HEK293 (cell line): ENCODE data around the gene THAP3.
A peak's percentile ranks its signal among the peaks of the same experiment; 100 is the strongest.

Experiments
- CTCF ChIA-PET: fragments of 350-600 bp; formaldehyde crosslinking; extraction: SDS; loops from one replicate; lab custom pipeline; 2021; ENCODE audit warnings: antibody characterized with exemption; lab: Yijun Ruan, JAX
- POLR2A ChIA-PET: fragments of 300-600 bp; formaldehyde crosslinking; extraction: SDS; loops from one replicate; lab custom pipeline; 2020; ENCODE audit warnings: antibody characterized with exemption, inconsistent platforms; lab: Yijun Ruan, JAX
- H3K27ac ChIP-seq: fragments of 200-500 bp; sonication (Bioruptor generic); 2 replicates; pipeline ENCODE4 v1.5.1; 2014; ENCODE audit warnings: low read depth, low read length, control low read depth, inconsistent platforms; ENCODE audit errors: extremely low read depth
- H3K36me3 ChIP-seq, 2 experiments: fragments of 200-500 bp in 1 of 2; sonication (Bioruptor generic) in 1 of 2; 1 replicate in 1 of 2; 2 replicates in 1 of 2; pipeline ENCODE4 v1.5.1; 2014 to 2017; ENCODE audit warnings: inconsistent platforms in 2 of 2, low read length in 2 of 2; ENCODE audit not compliant: control insufficient read depth in 2 of 2, insufficient read depth in 1 of 2
- H3K4me1 ChIP-seq: fragments of 200-500 bp; sonication (Bioruptor generic); 2 replicates; pipeline ENCODE4 v1.5.1; 2014; ENCODE audit warnings: mild to moderate bottlenecking, low read length, inconsistent platforms; ENCODE audit not compliant: control insufficient read depth, insufficient read depth
- H3K4me3 ChIP-seq: 2 replicates; pipeline ENCODE4 v1.5.1; 2011; ENCODE audit warnings: low read depth, mild to moderate bottlenecking, control low read depth, low read length, moderate library complexity
- H3K9me3 ChIP-seq: fragments of 200-500 bp; sonication (Bioruptor generic); 2 replicates; pipeline ENCODE4 v1.5.1; 2014; ENCODE audit warnings: low read depth, low read length, inconsistent platforms; ENCODE audit not compliant: control insufficient read depth, insufficient read depth
- BCL11A ChIP-seq: fragments of 450-650 bp; formaldehyde crosslinking; IDR thresholded peaks from 2 replicates; pipeline ENCODE4 v1.5.1; 2016; ENCODE audit warnings: low read depth, missing biosample characterization, missing genetic modification characterization
- FEZF1 ChIP-seq: fragments of 450-650 bp; formaldehyde crosslinking; IDR thresholded peaks from 2 replicates; pipeline ENCODE4 v1.5.1; 2016; ENCODE audit warnings: missing biosample characterization, missing genetic modification characterization
- GLIS1 ChIP-seq: fragments of 450-650 bp; formaldehyde crosslinking; IDR thresholded peaks from 2 replicates; pipeline ENCODE4 v1.5.1; 2016; ENCODE audit warnings: missing biosample characterization, missing genetic modification characterization
- GLIS2 ChIP-seq: fragments of 450-650 bp; formaldehyde crosslinking; IDR thresholded peaks from 2 replicates; pipeline ENCODE4 v1.5.1; 2016; ENCODE audit warnings: missing biosample characterization, missing genetic modification characterization
- HOXA7 ChIP-seq: sonication (generic); formaldehyde crosslinking; IDR thresholded peaks from 2 replicates; pipeline ENCODE4 v1.8.1; 2022; ENCODE audit warnings: missing genetic modification reagents, borderline replicate concordance
- REPIN1 ChIP-seq: fragments of 450-650 bp; formaldehyde crosslinking; IDR thresholded peaks from 2 replicates; pipeline ENCODE4 v1.5.1; 2017; ENCODE audit warnings: missing biosample characterization, missing genetic modification characterization, low read depth
- SCRT1 ChIP-seq: fragments of 450-650 bp; formaldehyde crosslinking; IDR thresholded peaks from 2 replicates; pipeline ENCODE4 v1.5.1; 2016; ENCODE audit warnings: missing biosample characterization, missing genetic modification characterization, borderline replicate concordance
- SCRT2 ChIP-seq: fragments of 450-650 bp; formaldehyde crosslinking; IDR thresholded peaks from 2 replicates; pipeline ENCODE4 v1.5.1; 2016; ENCODE audit warnings: missing biosample characterization, missing genetic modification characterization
- SP7 ChIP-seq: fragments of 450-650 bp; formaldehyde crosslinking; IDR thresholded peaks from 2 replicates; pipeline ENCODE4 v1.5.1; 2016; ENCODE audit warnings: missing biosample characterization, missing genetic modification characterization
- YY1 ChIP-seq: fragments of 450-650 bp; formaldehyde crosslinking; IDR thresholded peaks from 2 replicates; pipeline ENCODE4 v1.5.1; 2018; ENCODE audit warnings: missing biosample characterization, missing genetic modification characterization
- ZBTB17 ChIP-seq: fragments of 450-650 bp; formaldehyde crosslinking; IDR thresholded peaks from 2 replicates; pipeline ENCODE4 v1.5.1; 2016; ENCODE audit warnings: missing biosample characterization, missing genetic modification characterization
- ZBTB21 ChIP-seq: fragments of 450-650 bp; formaldehyde crosslinking; IDR thresholded peaks from 2 replicates; pipeline ENCODE4 v1.5.1; 2017; ENCODE audit warnings: missing biosample characterization, missing genetic modification characterization
- ZFHX2 ChIP-seq: fragments of 450-650 bp; formaldehyde crosslinking; conservative IDR thresholded peaks from 2 replicates; pipeline ENCODE4 v1.5.1; 2016; ENCODE audit warnings: missing biosample characterization, missing genetic modification characterization
- ZFP37 ChIP-seq: fragments of 450-650 bp; formaldehyde crosslinking; IDR thresholded peaks from 2 replicates; pipeline ENCODE4 v1.5.1; 2016; ENCODE audit warnings: missing biosample characterization, missing genetic modification characterization
- ZIC2 ChIP-seq: fragments of 450-650 bp; formaldehyde crosslinking; IDR thresholded peaks from 2 replicates; pipeline ENCODE4 v1.5.1; 2016; ENCODE audit warnings: missing biosample characterization, missing genetic modification characterization
- ZNF140 ChIP-seq: fragments of 450-650 bp; formaldehyde crosslinking; IDR thresholded peaks from 2 replicates; pipeline ENCODE4 v1.5.1; 2016; ENCODE audit warnings: missing biosample characterization, missing genetic modification characterization
- ZNF211 ChIP-seq: fragments of 450-650 bp; formaldehyde crosslinking; IDR thresholded peaks from 2 replicates; pipeline ENCODE4 v1.5.1; 2016; ENCODE audit warnings: low read depth, missing biosample characterization, missing genetic modification characterization
- ZNF214 ChIP-seq: fragments of 450-650 bp; formaldehyde crosslinking; IDR thresholded peaks from 2 replicates; pipeline ENCODE4 v1.5.1; 2017; ENCODE audit warnings: missing biosample characterization, mild to moderate bottlenecking, missing genetic modification characterization, borderline replicate concordance
- ZNF23 ChIP-seq: fragments of 450-650 bp; formaldehyde crosslinking; IDR thresholded peaks from 2 replicates; pipeline ENCODE4 v1.5.1; 2016; ENCODE audit warnings: missing biosample characterization, missing genetic modification characterization, borderline replicate concordance
- ZNF341 ChIP-seq: fragments of 450-650 bp; formaldehyde crosslinking; IDR thresholded peaks from 2 replicates; pipeline ENCODE4; 2016; ENCODE audit warnings: low read depth, missing biosample characterization, missing genetic modification characterization
- ZNF350 ChIP-seq: fragments of 450-650 bp; formaldehyde crosslinking; IDR thresholded peaks from 2 replicates; pipeline ENCODE4 v1.5.0; 2017; ENCODE audit warnings: missing biosample characterization, mild to moderate bottlenecking, missing genetic modification characterization
- ZNF48 ChIP-seq: fragments of 450-650 bp; formaldehyde crosslinking; IDR thresholded peaks from 2 replicates; pipeline ENCODE4 v1.5.1; 2016; ENCODE audit warnings: missing biosample characterization, missing genetic modification characterization
- ZNF544 ChIP-seq: fragments of 450-650 bp; formaldehyde crosslinking; IDR thresholded peaks from 2 replicates; pipeline ENCODE4 v1.5.0; 2017; ENCODE audit warnings: missing biosample characterization, missing genetic modification characterization
- ZNF555 ChIP-seq: fragments of 450-650 bp; formaldehyde crosslinking; conservative IDR thresholded peaks from 2 replicates; pipeline ENCODE4 v1.5.1; 2017; ENCODE audit warnings: missing biosample characterization, mild to moderate bottlenecking, missing genetic modification characterization, inconsistent platforms
- ZNF677 ChIP-seq: fragments of 450-650 bp; IDR thresholded peaks from 2 replicates; pipeline ENCODE4 v1.5.0; 2018; ENCODE audit warnings: missing biosample characterization, mild to moderate bottlenecking, missing genetic modification characterization, moderate library complexity
- TF ChIP-seq, protein P1 (sequence below): fragments of 450-650 bp; formaldehyde crosslinking; IDR thresholded peaks from 2 replicates; pipeline ENCODE4 v1.5.1; 2016; ENCODE audit warnings: missing biosample characterization, missing genetic modification characterization
- TF ChIP-seq, protein P2 (sequence below): fragments of 450-650 bp; formaldehyde crosslinking; IDR thresholded peaks from 2 replicates; pipeline ENCODE4 v1.5.1; 2016; ENCODE audit warnings: missing biosample characterization, missing genetic modification characterization, borderline replicate concordance
- TF ChIP-seq, protein P3 (sequence below): fragments of 450-650 bp; IDR thresholded peaks from 2 replicates; pipeline ENCODE4 v1.5.1; 2018; ENCODE audit warnings: missing biosample characterization, mild to moderate bottlenecking, missing genetic modification characterization
- TF ChIP-seq, protein P4 (sequence below): fragments of 450-650 bp; formaldehyde crosslinking; IDR thresholded peaks from 2 replicates; pipeline ENCODE4; 2016; ENCODE audit warnings: missing biosample characterization, missing genetic modification characterization

The THAP3 gene

DNA sequence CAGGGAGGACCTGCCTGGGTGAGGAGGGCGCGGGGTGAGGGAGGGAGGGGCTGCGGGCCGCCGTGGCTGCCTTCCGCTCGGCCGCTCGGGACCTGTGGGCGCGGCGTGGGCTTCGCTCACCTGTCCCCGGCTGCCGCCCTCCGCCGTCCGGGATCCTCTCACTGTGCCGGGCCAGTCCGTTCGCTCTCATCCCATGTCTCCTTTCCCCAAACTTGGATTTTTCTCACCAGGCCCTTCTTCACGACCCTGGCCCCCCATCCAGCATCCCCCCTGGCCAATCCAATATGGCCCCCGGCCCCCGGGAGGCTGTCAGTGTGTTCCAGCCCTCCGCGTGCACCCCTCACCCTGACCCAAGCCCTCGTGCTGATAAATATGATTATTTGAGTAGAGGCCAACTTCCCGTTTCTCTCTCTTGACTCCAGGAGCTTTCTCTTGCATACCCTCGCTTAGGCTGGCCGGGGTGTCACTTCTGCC, 44.5 kb upstream of the THAP3 start (continued):
- TF ChIP-seq ZNF214 (tag by site-specific recombination) (no peak), SCRT1 (no peak), ZFHX2 (tag by site-specific recombination) (peak; percentile 86), SP7 (tag by site-specific recombination) (0 out of 2 replicates have a peak, but pooled peaks have one; percentile 49), ZFP37 (tag by site-specific recombination) (no peak), ZNF211 (tag by site-specific recombination) (no peak), ZNF140 (tag by site-specific recombination) (no peak), BCL11A (tag by site-specific recombination) (no peak), REPIN1 (tag by site-specific recombination) (no peak), FEZF1 (tag by site-specific recombination) (no peak), ZNF555 (tag by site-specific recombination) (no peak), YY1 (tag by site-specific recombination) (peak; percentile 69; the same call in 1 of the 2 replicates), ZNF544 (tag by site-specific recombination) (no peak), ZNF677 (tag by site-specific recombination) (no peak)
- TF ChIP-seq, protein P1, sequence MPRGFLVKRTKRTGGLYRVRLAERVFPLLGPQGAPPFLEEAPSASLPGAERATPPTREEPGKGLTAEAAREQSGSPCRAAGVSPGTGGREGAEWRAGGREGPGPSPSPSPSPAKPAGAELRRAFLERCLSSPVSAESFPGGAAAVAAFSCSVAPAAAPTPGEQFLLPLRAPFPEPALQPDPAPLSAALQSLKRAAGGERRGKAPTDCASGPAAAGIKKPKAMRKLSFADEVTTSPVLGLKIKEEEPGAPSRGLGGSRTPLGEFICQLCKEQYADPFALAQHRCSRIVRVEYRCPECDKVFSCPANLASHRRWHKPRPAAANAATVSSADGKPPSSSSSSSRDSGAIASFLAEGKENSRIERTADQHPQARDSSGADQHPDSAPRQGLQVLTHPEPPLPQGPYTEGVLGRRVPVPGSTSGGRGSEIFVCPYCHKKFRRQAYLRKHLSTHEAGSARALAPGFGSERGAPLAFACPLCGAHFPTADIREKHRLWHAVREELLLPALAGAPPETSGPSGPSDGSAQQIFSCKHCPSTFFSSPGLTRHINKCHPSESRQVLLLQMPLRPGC (tag by site-specific recombination), result 0 out of 2 replicates have a peak, but pooled peaks have one; percentile 40
- TF ChIP-seq, protein P2, sequence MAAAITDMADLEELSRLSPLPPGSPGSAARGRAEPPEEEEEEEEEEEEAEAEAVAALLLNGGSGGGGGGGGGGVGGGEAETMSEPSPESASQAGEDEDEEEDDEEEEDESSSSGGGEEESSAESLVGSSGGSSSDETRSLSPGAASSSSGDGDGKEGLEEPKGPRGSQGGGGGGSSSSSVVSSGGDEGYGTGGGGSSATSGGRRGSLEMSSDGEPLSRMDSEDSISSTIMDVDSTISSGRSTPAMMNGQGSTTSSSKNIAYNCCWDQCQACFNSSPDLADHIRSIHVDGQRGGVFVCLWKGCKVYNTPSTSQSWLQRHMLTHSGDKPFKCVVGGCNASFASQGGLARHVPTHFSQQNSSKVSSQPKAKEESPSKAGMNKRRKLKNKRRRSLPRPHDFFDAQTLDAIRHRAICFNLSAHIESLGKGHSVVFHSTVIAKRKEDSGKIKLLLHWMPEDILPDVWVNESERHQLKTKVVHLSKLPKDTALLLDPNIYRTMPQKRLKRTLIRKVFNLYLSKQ (tag by site-specific recombination), result no peak

DNA sequence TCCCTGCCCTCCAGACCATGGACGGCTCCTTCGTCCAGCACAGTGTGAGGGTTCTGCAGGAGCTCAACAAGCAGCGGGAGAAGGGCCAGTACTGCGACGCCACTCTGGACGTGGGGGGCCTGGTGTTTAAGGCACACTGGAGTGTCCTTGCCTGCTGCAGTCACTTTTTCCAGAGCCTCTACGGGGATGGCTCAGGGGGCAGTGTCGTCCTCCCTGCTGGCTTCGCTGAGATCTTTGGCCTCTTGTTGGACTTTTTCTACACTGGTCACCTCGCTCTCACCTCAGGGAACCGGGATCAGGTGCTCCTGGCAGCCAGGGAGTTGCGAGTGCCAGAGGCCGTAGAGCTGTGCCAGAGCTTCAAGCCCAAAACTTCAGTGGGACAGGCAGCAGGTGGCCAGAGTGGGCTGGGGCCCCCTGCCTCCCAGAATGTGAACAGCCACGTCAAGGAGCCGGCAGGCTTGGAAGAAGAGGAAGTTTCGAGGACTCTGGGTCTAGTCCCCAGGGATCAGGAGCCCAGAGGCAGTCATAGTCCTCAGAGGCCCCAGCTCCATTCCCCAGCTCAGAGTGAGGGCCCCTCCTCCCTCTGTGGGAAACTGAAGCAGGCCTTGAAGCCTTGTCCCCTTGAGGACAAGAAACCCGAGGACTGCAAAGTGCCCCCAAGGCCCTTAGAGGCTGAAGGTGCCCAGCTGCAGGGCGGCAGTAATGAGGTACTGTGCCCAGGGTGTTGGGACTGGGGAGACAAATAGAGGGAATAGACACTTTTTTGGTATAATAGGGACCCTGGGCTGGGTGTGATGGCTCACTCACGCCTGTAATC, 43.9 kb upstream of the THAP3 start:
- Histone ChIP-seq H3K4me3 (peak overlapping the region; percentile 96), H3K4me1 (peaks cover 9% of the 10 kb centered on the region), H3K27ac (no peak overlapping the region; the same call in 1 of the 2 replicates), H3K36me3 (peaks cover 0 to 33% of the 10 kb centered on the region in 2 experiments; a peak in 1 of 3 replicates), H3K9me3 (no peaks in the 10 kb centered on the region)
- ChIA-PET POLR2A (interaction anchor here (0.7 to 2.7 kb wide), 9 partner anchors 8 to 287 kb away, joined by 3 to 25 read pairs (median 10); partner anchors contain the start of genes KLHL21, NOL9, PHF13 and TAS1R1), CTCF (interaction anchor here (0.5 to 1.7 kb wide), 9 partner anchors 10 to 264 kb away, joined by 3 to 7 read pairs (median 5); no protein-coding TSS in a partner anchor)
- no peak for TF ChIP-seq ZNF23 (tag by site-specific recombination)
- no peak for TF ChIP-seq ZNF555 (tag by site-specific recombination)
- peak; percentile 86 for TF ChIP-seq SCRT2
- TF ChIP-seq GLIS1 (tag by site-specific recombination), result peak; percentile 35
- peak; percentile 3; the same call in 1 of the 2 replicates for TF ChIP-seq GLIS2 (tag by site-specific recombination)
- peak; percentile 77 for TF ChIP-seq ZIC2 (tag by site-specific recombination)
- TF ChIP-seq, protein P3, sequence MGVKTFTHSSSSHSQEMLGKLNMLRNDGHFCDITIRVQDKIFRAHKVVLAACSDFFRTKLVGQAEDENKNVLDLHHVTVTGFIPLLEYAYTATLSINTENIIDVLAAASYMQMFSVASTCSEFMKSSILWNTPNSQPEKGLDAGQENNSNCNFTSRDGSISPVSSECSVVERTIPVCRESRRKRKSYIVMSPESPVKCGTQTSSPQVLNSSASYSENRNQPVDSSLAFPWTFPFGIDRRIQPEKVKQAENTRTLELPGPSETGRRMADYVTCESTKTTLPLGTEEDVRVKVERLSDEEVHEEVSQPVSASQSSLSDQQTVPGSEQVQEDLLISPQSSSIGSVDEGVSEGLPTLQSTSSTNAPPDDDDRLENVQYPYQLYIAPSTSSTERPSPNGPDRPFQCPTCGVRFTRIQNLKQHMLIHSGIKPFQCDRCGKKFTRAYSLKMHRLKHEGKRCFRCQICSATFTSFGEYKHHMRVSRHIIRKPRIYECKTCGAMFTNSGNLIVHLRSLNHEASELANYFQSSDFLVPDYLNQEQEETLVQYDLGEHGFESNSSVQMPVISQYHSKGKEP (tag by site-specific recombination), result no peak
- peak; percentile 23; the same call in 1 of the 2 replicates for TF ChIP-seq ZBTB17
- TF ChIP-seq ZBTB21 (tag by site-specific recombination), result no peak
- peak; percentile 14; the same call in 1 of the 2 replicates for TF ChIP-seq ZNF341
- TF ChIP-seq, protein P4, sequence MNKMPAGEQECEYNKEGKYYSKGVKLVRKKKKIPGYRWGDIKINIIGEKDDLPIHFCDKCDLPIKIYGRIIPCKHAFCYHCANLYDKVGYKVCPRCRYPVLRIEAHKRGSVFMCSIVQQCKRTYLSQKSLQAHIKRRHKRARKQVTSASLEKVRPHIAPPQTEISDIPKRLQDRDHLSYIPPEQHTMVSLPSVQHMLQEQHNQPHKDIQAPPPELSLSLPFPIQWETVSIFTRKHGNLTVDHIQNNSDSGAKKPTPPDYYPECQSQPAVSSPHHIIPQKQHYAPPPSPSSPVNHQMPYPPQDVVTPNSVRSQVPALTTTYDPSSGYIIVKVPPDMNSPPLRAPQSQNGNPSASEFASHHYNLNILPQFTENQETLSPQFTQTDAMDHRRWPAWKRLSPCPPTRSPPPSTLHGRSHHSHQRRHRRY (tag by site-specific recombination), result no peak
- no peak for TF ChIP-seq ZNF48 (tag by site-specific recombination)
- TF ChIP-seq HOXA7, result no peak
- TF ChIP-seq ZNF350 (tag by site-specific recombination), result no peak
